GM12865 (cell line): ENCODE data around the gene PCNX1.

Source experiments
- DNase-seq: peaks from one replicate; pipeline ENCODE4 v3.0.0; 2010; ENCODE audit warnings: low read depth
- H3K4me3 ChIP-seq: 2 replicates; pipeline ENCODE4 v1.5.1; 2011; ENCODE audit warnings: mild to moderate bottlenecking, low read depth, low read length, control low read depth
- TF ChIP-seq, protein P1 (sequence below): IDR thresholded peaks from 2 replicates; pipeline ENCODE4 v1.5.1; 2011; ENCODE audit warnings: low read length, control low read depth, low read depth, inconsistent platforms; ENCODE audit not compliant: insufficient read depth; ENCODE audit errors: missing control alignments

PCNX1 gene

DNA sequence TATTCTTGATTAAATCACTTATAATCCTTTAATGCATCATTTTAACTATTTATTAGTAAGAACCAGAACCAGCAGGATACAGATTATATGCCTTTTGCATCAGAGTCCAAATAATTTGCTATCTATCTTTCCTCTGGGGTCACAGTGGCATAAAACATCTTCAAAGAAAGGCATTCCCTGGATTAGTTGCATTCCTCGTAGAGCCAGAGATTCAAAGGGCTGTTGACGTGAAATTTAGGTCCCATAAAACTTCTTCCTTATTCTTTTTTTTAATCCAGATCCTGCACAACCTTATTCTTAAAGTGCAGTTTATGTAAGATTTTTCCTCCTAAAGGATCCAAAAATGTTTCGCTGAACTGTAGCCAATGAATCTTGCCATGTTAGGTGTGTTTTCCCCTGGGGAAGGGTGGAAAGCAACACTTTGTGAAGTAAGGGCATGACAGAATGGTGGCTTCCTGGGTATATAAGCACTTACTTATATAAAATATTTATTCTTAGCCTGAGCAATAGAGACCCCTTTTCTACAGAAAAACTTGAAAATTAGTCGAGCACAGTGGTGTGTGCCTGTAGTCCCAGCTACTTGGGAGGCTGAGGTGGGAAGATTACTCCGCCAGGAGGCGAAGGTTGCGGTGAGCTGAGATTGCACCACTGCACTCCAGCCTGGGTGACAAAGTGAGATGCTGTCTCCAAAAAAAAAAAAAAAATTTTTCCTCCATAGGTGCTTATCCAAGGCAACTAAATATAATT, 208.7 kb downstream of the PCNX1 start:
- no peak overlapping the region for H3K4me3 ChIP-seq
- TF ChIP-seq, protein P1, sequence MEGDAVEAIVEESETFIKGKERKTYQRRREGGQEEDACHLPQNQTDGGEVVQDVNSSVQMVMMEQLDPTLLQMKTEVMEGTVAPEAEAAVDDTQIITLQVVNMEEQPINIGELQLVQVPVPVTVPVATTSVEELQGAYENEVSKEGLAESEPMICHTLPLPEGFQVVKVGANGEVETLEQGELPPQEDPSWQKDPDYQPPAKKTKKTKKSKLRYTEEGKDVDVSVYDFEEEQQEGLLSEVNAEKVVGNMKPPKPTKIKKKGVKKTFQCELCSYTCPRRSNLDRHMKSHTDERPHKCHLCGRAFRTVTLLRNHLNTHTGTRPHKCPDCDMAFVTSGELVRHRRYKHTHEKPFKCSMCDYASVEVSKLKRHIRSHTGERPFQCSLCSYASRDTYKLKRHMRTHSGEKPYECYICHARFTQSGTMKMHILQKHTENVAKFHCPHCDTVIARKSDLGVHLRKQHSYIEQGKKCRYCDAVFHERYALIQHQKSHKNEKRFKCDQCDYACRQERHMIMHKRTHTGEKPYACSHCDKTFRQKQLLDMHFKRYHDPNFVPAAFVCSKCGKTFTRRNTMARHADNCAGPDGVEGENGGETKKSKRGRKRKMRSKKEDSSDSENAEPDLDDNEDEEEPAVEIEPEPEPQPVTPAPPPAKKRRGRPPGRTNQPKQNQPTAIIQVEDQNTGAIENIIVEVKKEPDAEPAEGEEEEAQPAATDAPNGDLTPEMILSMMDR, result no peak
- no peak for DNase-seq

DNA sequence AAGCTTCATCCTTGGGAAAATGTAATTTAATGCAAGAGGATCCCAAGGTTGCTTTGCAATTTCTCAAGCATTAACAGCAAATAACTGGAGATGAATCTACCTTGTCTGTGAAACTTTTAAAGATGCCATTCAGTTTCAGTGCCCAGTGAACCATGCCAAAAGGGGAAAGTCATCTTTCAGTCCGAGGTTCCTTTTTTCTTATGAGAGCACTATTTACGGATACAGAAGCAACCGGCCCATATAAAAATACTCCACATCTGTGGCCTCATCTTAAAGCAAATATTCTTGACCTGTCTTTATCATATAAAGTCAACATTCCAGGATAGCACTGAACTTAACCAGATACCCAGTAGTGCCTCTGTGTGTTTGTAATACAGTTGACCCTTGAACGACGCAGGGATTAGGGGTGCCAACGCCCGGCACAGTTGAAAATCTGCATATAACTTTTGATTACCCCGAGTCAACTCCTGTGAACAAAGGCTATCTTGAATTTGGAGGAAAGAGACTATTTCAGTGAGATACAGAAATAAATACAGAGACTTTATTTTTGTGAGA, 209.4 kb downstream of the PCNX1 start:
- TF ChIP-seq, protein P1, result no peak
- peak; percentile 55 for DNase-seq
- no peak overlapping the region for H3K4me3 ChIP-seq

DNA sequence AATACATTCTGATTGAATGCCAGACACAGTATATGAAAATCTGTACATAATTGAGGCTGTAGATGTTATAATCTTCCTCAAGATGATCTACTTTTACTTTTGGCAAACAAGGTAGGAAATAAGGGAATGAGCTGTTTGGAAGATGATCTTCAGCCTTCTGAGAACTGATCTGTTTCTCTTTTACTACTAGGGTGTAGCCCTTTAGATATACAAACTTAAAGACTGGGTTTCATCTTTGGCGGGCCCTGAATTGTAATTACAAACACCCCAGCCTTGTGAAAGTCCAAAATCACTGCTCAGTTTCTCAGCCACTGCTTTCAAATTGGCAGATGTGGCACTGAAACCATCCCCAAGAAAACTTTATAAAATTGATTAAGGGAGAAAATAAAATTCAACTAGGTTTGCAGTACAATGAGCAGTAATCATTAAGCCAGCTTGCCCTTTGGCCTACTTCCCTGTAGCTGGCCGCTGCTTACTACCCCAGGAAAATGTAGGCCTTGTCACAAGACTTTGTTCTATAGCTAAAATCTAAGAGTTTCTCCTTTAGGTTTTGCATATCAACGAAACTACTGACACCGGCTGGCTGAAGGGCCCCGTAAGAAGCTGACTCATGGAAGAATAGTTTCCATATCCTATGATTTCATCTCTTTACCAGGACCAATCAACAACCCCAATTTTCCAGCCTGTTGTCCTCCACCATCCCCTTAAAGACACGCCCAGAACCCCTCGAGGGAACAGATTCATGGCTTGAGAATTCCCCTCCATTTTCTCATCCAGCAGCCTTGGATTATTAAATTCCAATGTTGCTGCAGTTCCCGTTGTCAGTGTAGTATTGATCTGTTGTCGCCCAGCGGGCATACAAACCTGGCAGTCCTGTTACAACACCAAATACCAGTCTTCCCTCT, 210.8 kb downstream of the PCNX1 start:
- TF ChIP-seq, protein P1, result no peak
- DNase-seq, result peak; percentile 39
- no peak overlapping the region for H3K4me3 ChIP-seq

DNA sequence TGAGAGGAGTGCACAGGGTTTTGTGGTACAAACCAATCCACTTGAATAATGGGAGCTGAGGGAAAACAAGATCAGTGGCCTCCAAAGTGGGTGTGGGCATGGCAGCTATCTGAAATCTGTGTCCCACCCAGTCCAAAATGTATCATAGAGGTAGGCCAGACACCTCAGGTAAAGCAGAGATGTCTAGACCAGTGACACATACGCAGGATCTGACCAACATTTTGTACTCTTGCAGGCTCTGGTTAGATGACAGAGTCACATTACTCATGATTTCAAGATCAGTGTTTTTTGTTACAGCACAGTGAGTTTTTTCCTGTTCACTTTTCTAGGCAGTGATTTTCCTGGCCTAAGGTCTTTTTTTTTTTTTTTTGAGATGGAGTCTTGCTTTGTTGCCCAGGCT, 211.8 kb downstream of the PCNX1 start:
- DNase-seq, result no peak
- TF ChIP-seq, protein P1, result no peak
- no peak overlapping the region for H3K4me3 ChIP-seq

- DNase-seq, result no peak
- TF ChIP-seq, protein P1, result no peak
- no peak overlapping the region for H3K4me3 ChIP-seq
Measured at GRCh38 chr14:71119832-71120231, 212.6 kb downstream of the PCNX1 start.

DNA sequence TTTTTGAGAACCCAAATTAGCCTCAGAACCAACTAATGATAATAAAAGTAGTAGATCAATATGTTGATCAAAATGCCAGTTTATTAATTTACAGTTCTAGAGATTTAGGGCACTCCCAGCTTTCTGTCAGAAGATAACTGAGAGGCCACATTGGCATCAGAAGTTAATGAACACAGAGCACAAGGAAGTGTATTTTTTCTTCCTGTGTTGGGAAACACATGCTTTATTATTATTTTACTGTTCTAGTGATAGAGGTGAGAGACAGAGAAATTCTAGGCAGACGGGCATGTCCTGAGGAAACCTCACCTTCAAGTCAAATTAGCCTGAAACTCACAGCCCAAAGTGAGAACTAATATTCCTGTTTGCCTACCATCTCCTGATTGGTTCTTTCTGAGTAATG, 213.7 kb downstream of the PCNX1 start:
- H3K4me3 ChIP-seq, result no peak overlapping the region
- TF ChIP-seq, protein P1, result no peak
- DNase-seq, result no peak
